Thymus (tissue), 11 donors: ENCODE results near the gene FOXI1. TPM values are rescaled to one million over a fixed set of nuclear protein-coding genes. Genes with fewer than 3 reads are reported as not detected.

Experiments used
- DNase-seq, 9 donors: peaks; one replicate each; pipeline ENCODE4 v3.0.0-alpha.2; 2013; ENCODE audit warnings: low spot score in 9 of 9, low read depth in 6 of 9, missing footprints in 1 of 9
- H3K27ac ChIP-seq, 2 donors: one replicate each; pipeline ENCODE4 v1.5.1; 2013; ENCODE audit warnings: control low read depth in 1 of 2, low read depth in 1 of 2, low read length in 1 of 2, mild to moderate bottlenecking in 1 of 2, moderate library complexity in 1 of 2
- H3K27me3 ChIP-seq, 2 donors: one replicate each; pipeline ENCODE4 v1.5.1; 2013; ENCODE audit warnings: low read length in 1 of 2; ENCODE audit not compliant: control insufficient read depth in 2 of 2, insufficient read depth in 1 of 2
- H3K36me3 ChIP-seq, 2 donors: one replicate each; pipeline ENCODE4 v1.5.1; 2013; ENCODE audit warnings: low read length in 1 of 2, mild to moderate bottlenecking in 1 of 2, moderate library complexity in 1 of 2; ENCODE audit not compliant: control insufficient read depth in 2 of 2, insufficient read depth in 2 of 2
- H3K4me1 ChIP-seq, 2 donors: one replicate each; pipeline ENCODE4 v1.5.1; 2013; ENCODE audit warnings: low read length in 2 of 2; ENCODE audit not compliant: control insufficient read depth in 2 of 2, insufficient read depth in 2 of 2
- H3K4me3 ChIP-seq, 2 donors: one replicate each; pipeline ENCODE4 v1.5.1; 2013; ENCODE audit warnings: low read length in 2 of 2, control low read depth in 1 of 2, mild to moderate bottlenecking in 1 of 2
- H3K9me3 ChIP-seq, 2 donors: one replicate each; pipeline ENCODE4 v1.5.1; 2013; ENCODE audit warnings: low read length in 1 of 2, mild to moderate bottlenecking in 1 of 2; ENCODE audit not compliant: control insufficient read depth in 2 of 2, insufficient read depth in 1 of 2
- WGBS: extraction: QIAGEN DNeasy Blood & Tissue Kit; methylation state at CpG from one replicate; pipeline ENCODE4 v1.1.7; 2013; 5-methylcytosine and 5-hydroxymethylcytosine counted together
- polyA plus RNA-seq: library from polyadenylated mRNA; stranded (reverse); fragments of 200-250 nt; gene quantifications from one replicate; pipeline ENCODE4 v1.2.3, GENCODE V29; 2013
- total RNA-seq: library from RNA; stranded (reverse); fragments of 120-200 nt; gene quantifications from one replicate; pipeline ENCODE4 v1.2.4, GENCODE V29; 2013
- donor health status: healthy.

The FOXI1 gene
- total and polyA plus RNA-seq, 2 donors = 0.14 to 1.3 TPM

- no peak overlapping the region for H3K4me3 ChIP-seq
- no peaks in the 10 kb centered on the region for H3K27me3 ChIP-seq
- no peaks in the 10 kb centered on the region for H3K36me3 ChIP-seq
- H3K27ac ChIP-seq = no peak overlapping the region
- DNase-seq = no peak
- no peaks in the 10 kb centered on the region for H3K4me1 ChIP-seq
- WGBS = 97% methylated on average over 1 of the region's 1 CpG
- H3K9me3 ChIP-seq = no peaks in the 10 kb centered on the region
Observed at GRCh38 chr5:170142196-170142595, 36.5 kb downstream of the FOXI1 start.

- H3K36me3 ChIP-seq = no peaks in the 10 kb centered on the region
- no peaks in the 10 kb centered on the region for H3K9me3 ChIP-seq
- H3K4me1 ChIP-seq = no peaks in the 10 kb centered on the region
- no peak overlapping the region for H3K27ac ChIP-seq
- DNase-seq = no peak
- H3K27me3 ChIP-seq = no peaks in the 10 kb centered on the region
- no peak overlapping the region for H3K4me3 ChIP-seq
- WGBS = 92% methylated on average over 7 of the region's 7 CpGs
Observed at GRCh38 chr5:170143091-170143490, 37.4 kb downstream of the FOXI1 start.

GRCh38 chr5:170143710-170144109, 38.0 kb downstream of the FOXI1 start:
- DNase-seq = no peak
- Histone ChIP-seq H3K4me3 (no peak overlapping the region), H3K9me3 (no peaks in the 10 kb centered on the region), H3K27me3 (no peaks in the 10 kb centered on the region), H3K4me1 (no peaks in the 10 kb centered on the region), H3K27ac (no peak overlapping the region), H3K36me3 (no peaks in the 10 kb centered on the region)
- WGBS = 98% methylated on average over 2 of the region's 2 CpGs

- DNase-seq = no peak
Observed at GRCh38 chr5:170144286-170145023, 38.8 kb downstream of the FOXI1 start.

GRCh38 chr5:170145462-170145861, 39.8 kb downstream of the FOXI1 start:
- Histone ChIP-seq H3K4me1 (no peaks in the 10 kb centered on the region), H3K4me3 (no peak overlapping the region), H3K27ac (no peak overlapping the region), H3K36me3 (no peaks in the 10 kb centered on the region), H3K9me3 (no peaks in the 10 kb centered on the region), H3K27me3 (no peaks in the 10 kb centered on the region)
- WGBS = 84% methylated on average over 4 of the region's 4 CpGs
- no peak for DNase-seq

More at GRCh38 chr5:170144286-170145023, 38.8 kb downstream of the FOXI1 start:
- Histone ChIP-seq H3K4me3 (no peak overlapping the region), H3K36me3 (no peaks in the 10 kb centered on the region), H3K9me3 (no peaks in the 10 kb centered on the region), H3K27ac (no peak overlapping the region), H3K27me3 (no peaks in the 10 kb centered on the region), H3K4me1 (no peaks in the 10 kb centered on the region)
- 92% methylated on average over 11 of the region's 11 CpGs for WGBS

- no peak for DNase-seq
- Histone ChIP-seq H3K27ac (no peak overlapping the region), H3K27me3 (no peaks in the 10 kb centered on the region), H3K4me1 (no peaks in the 10 kb centered on the region), H3K9me3 (no peaks in the 10 kb centered on the region), H3K36me3 (no peaks in the 10 kb centered on the region), H3K4me3 (no peak overlapping the region)
- 95% methylated on average over 12 of the region's 12 CpGs for WGBS
Observed at GRCh38 chr5:170147051-170147752, 41.5 kb downstream of the FOXI1 start.

GRCh38 chr5:170147753-170148264, 42.1 kb downstream of the FOXI1 start:
- WGBS = 94% methylated on average over 4 of the region's 4 CpGs
- no peaks in the 10 kb centered on the region for H3K4me1 ChIP-seq
- H3K36me3 ChIP-seq = no peaks in the 10 kb centered on the region
- no peak overlapping the region for H3K4me3 ChIP-seq
- H3K27ac ChIP-seq = no peak overlapping the region
- no peak for DNase-seq
- H3K27me3 ChIP-seq = no peaks in the 10 kb centered on the region
- H3K9me3 ChIP-seq = no peaks in the 10 kb centered on the region

DNA sequence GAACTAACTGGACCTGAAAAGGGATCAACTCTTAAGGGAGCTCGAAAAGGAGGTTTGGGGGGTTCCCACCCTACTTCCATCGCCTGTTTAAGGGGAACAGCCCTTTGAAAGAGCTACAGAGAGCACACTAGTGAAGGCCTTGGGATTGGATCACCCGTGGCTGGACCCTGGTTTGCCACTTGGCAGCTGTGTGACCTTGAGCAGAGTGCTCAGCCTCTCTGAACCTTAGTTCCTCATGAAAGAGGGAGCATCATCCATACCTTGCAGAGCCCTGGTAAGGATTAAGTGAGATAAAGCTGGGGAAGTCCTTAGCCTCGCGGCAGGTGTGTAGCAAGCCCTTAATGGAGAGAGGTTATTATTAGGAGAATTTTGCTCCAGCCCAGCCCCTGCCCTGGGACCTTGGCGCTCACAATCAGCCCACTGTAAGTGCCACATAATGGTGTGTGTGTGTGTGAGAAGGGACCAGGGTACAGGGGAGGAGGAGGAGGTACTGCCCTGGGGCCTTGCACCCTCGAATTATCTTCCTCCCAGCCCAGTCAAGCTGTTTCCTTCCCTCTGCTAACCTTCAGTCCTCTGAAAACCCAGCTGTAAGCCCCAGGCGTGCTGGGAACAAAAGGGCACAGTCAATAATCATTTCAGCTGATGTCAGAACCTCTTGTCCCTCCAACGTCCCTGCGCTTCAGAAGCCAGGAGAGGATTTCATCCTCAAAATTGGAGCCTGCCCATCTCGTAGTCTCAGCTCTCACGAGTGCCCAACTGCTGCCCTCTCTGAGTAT, 42.9 kb downstream of the FOXI1 start:
- no peak for DNase-seq
- Histone ChIP-seq H3K4me1 (no peaks in the 10 kb centered on the region), H3K27me3 (no peaks in the 10 kb centered on the region), H3K27ac (no peak overlapping the region), H3K4me3 (no peak overlapping the region), H3K9me3 (no peaks in the 10 kb centered on the region), H3K36me3 (no peaks in the 10 kb centered on the region)
- WGBS = 84% methylated on average over 12 of the region's 12 CpGs

DNA sequence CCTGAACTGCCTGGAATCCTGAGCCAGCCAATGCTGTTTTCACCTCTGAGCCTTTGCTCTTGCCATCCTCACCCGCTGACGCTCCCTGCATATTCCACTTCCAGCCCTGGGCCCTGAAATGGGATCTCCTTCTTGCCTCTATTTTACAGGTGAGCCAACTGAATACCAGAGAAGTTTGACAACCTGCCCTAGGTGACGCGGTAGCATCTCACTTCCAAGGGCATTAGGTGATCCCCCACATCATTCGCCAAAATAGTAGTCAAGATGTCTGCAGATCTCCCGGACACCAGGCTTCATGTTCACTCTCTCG, 43.5 kb downstream of the FOXI1 start:
- Histone ChIP-seq H3K4me1 (no peaks in the 10 kb centered on the region), H3K27me3 (no peaks in the 10 kb centered on the region), H3K4me3 (no peak overlapping the region), H3K27ac (no peak overlapping the region), H3K36me3 (no peaks in the 10 kb centered on the region), H3K9me3 (no peaks in the 10 kb centered on the region)
- DNase-seq = no peak
- 96% methylated on average over 7 of the region's 7 CpGs for WGBS
